Activated CD8-positive, alpha-beta T cell treated with anti-CD3 and anti-CD28 coated beads for 36 hours (primary cell): ENCODE data around the gene SLC39A9. TPM values are rescaled to one million over a fixed set of nuclear protein-coding genes. Genes with fewer than 3 reads are reported as not detected.

Source experiments
- ATAC-seq: fragments of 200-7000 bp; cut with Tn5 transposase; one replicate; pipeline ENCODE4 v1.10.0; 2021; ENCODE audit warnings: mild to moderate bottlenecking, moderate library complexity
- CTCF ChIA-PET: fragments of 350-600 bp; sonication (Branson Sonifier 250); formaldehyde crosslinking; loops from one replicate; lab custom pipeline; 2021; ENCODE audit warnings: antibody characterized with exemption; lab: Charles Lee
- POLR2A ChIA-PET: fragments of 350-600 bp; sonication (Branson Sonifier 250); formaldehyde crosslinking; loops from one replicate; lab custom pipeline; 2021; ENCODE audit warnings: antibody characterized with exemption; lab: Charles Lee
- DNase-seq: peaks from one replicate; pipeline ENCODE4 v3.0.0-alpha.2; 2020
- H3K27ac Mint-ChIP-seq: one replicate; pipeline ENCODE4 v1.8.0; 2021; ENCODE audit warnings: mild to moderate bottlenecking, mixed read lengths
- H3K27me3 Mint-ChIP-seq: one replicate; pipeline ENCODE4 v1.8.0; 2021; ENCODE audit warnings: mixed read lengths
- H3K36me3 Mint-ChIP-seq: one replicate; pipeline ENCODE4 v1.8.0; 2021; ENCODE audit warnings: low read depth, mixed read lengths
- H3K4me1 Mint-ChIP-seq: one replicate; pipeline ENCODE4 v1.8.0; 2021; ENCODE audit warnings: low read depth, mixed read lengths
- H3K4me3 Mint-ChIP-seq: one replicate; pipeline ENCODE4 v1.8.0; 2021; ENCODE audit warnings: mild to moderate bottlenecking, moderate library complexity, mixed read lengths
- H3K9me3 Mint-ChIP-seq: one replicate; pipeline ENCODE4 v1.8.0; 2021; ENCODE audit warnings: mixed read lengths
- CTCF ChIP-seq: fragments of 200-600 bp; IDR thresholded peaks from one replicate; pipeline ENCODE4 v1.8.0; 2022; ENCODE audit warnings: antibody characterized with exemption, mild to moderate bottlenecking
- intact Hi-C: fragments of 100-400 bp; cut with micrococcal nuclease; formaldehyde crosslinking; loops from one replicate; pipeline ENCODE4 v1.10.0; 2022
- total RNA-seq, 2 experiments: library from RNA; stranded (reverse); gene quantifications; one replicate each; pipeline ENCODE4 v1.2.3, GENCODE V29; 2021

Gene SLC39A9
- total RNA-seq, 2 experiments from 2014 or later = 39.2 to 41.3 TPM

GRCh38 chr14:69484444-69485314 lies 86.2 kb downstream of the SLC39A9 start, which contains the start of gene PLEKHD1:
TSS of gene PLEKHD1 (plus strand) at chr14:69484728. CDS start at chr14:69484966, 238 bp downstream.
- intact Hi-C loops = no loop called here
- CTCF ChIA-PET = interaction anchor here (1.1 to 2.4 kb wide), 2 partner anchors 9 kb away, joined by 3 to 9 read pairs; no protein-coding TSS in a partner anchor
- H3K4me3 Mint-ChIP-seq = no peak within 1 kb of the TSS
- ATAC-seq = no peak
- POLR2A ChIA-PET = interaction anchor here (1.0 kb wide), 1 partner anchor 225 kb away, joined by 3 read pairs; no protein-coding TSS in a partner anchor
- no peaks in the 10 kb centered on the region for H3K36me3 Mint-ChIP-seq
- no peak for TF ChIP-seq CTCF
- no peaks in the 10 kb centered on the region for H3K4me1 Mint-ChIP-seq
- H3K27me3 Mint-ChIP-seq = peaks cover 34% of the 10 kb centered on the region
- H3K27ac Mint-ChIP-seq = no peak within 1 kb of the TSS
- peak; percentile 3 for DNase-seq
- H3K9me3 Mint-ChIP-seq = no peaks in the 10 kb centered on the region

- H3K4me3 Mint-ChIP-seq = no peak overlapping the region
- no peaks in the 10 kb centered on the region for H3K36me3 Mint-ChIP-seq
- intact Hi-C loops = no loop called here
- no peak overlapping the region for H3K27ac Mint-ChIP-seq
- H3K4me1 Mint-ChIP-seq = no peaks in the 10 kb centered on the region
- POLR2A ChIA-PET = interaction anchor here (1.0 kb wide), 1 partner anchor 224 kb away, joined by 3 read pairs; no protein-coding TSS in a partner anchor
- TF ChIP-seq CTCF = no peak
- DNase-seq = no peak
- ATAC-seq = no peak
- CTCF ChIA-PET = interaction anchor here (2.4 kb wide), 1 partner anchor 10 kb away, joined by 9 read pairs; no protein-coding TSS in a partner anchor
- H3K9me3 Mint-ChIP-seq = no peaks in the 10 kb centered on the region
- peaks cover 31% of the 10 kb centered on the region for H3K27me3 Mint-ChIP-seq
These were observed 86.8 kb downstream of the SLC39A9 start for GRCh38 chr14:69485315-69485660.

GRCh38 chr14:69485701-69486100 lies 87.2 kb downstream of the SLC39A9 start:
- ChIA-PET POLR2A (no interaction called here), CTCF (interaction anchor here (1.1 to 2.4 kb wide), 2 partner anchors 10 to 89 kb away, joined by 3 to 9 read pairs; partner anchors contain the start of gene CCDC177)
- ATAC-seq (no peak), DNase-seq (no peak)
- no peaks in the 10 kb centered on the region for H3K36me3 Mint-ChIP-seq
- H3K4me3 Mint-ChIP-seq = no peak overlapping the region
- intact Hi-C loops = no loop called here
- TF ChIP-seq CTCF = no peak
- no peaks in the 10 kb centered on the region for H3K4me1 Mint-ChIP-seq
- no peak overlapping the region for H3K27ac Mint-ChIP-seq
- peaks cover 31% of the 10 kb centered on the region for H3K27me3 Mint-ChIP-seq
- no peaks in the 10 kb centered on the region for H3K9me3 Mint-ChIP-seq

- TF ChIP-seq CTCF = no peak
- no peaks in the 10 kb centered on the region for H3K36me3 Mint-ChIP-seq
- H3K27me3 Mint-ChIP-seq = peaks cover 31% of the 10 kb centered on the region
- no peaks in the 10 kb centered on the region for H3K4me1 Mint-ChIP-seq
- H3K4me3 Mint-ChIP-seq = no peak overlapping the region
- intact Hi-C loops = no loop called here
- ChIA-PET POLR2A (no interaction called here), CTCF (interaction anchor here (0.6 to 0.7 kb wide), 2 partner anchors 16 to 244 kb away, joined by 3 read pairs; no protein-coding TSS in a partner anchor)
- no peak for ATAC-seq
- no peak for DNase-seq
- H3K27ac Mint-ChIP-seq = no peak overlapping the region
- no peaks in the 10 kb centered on the region for H3K9me3 Mint-ChIP-seq
These were observed 88.7 kb downstream of the SLC39A9 start for GRCh38 chr14:69487226-69487625.

GRCh38 chr14:69487771-69488170 lies 89.3 kb downstream of the SLC39A9 start:
- POLR2A ChIA-PET = no interaction called here
- TF ChIP-seq CTCF = no peak
- H3K4me1 Mint-ChIP-seq = no peaks in the 10 kb centered on the region
- H3K4me3 Mint-ChIP-seq = no peak overlapping the region
- no peaks in the 10 kb centered on the region for H3K9me3 Mint-ChIP-seq
- H3K27ac Mint-ChIP-seq = no peak overlapping the region
- peaks cover 28% of the 10 kb centered on the region for H3K27me3 Mint-ChIP-seq
- intact Hi-C loops = no loop called here
- DNase-seq = no peak
- CTCF ChIA-PET = interaction anchor here (0.6 to 0.7 kb wide), 2 partner anchors 15 to 245 kb away, joined by 3 read pairs; no protein-coding TSS in a partner anchor
- no peak for ATAC-seq
- H3K36me3 Mint-ChIP-seq = no peaks in the 10 kb centered on the region
